Testis (tissue), 3 donors: Measurements from ENCODE around the gene NANOS2. TPM values are rescaled to one million over a fixed set of nuclear protein-coding genes. Genes with fewer than 3 reads are reported as not detected.

Source experiments
- DNase-seq: peaks from one replicate; pipeline ENCODE4 v3.0.0-alpha.2; 2019
- H3K27ac ChIP-seq, 2 donors: fragments of 200-600 bp; sonication (generic); one replicate each; pipeline ENCODE4 v1.5.1; 2019
- H3K27me3 ChIP-seq: fragments of 200-600 bp; sonication (generic); one replicate; pipeline ENCODE4 v1.5.1; 2019
- H3K36me3 ChIP-seq: fragments of 200-600 bp; sonication (generic); one replicate; pipeline ENCODE4 v1.5.1; 2017; ENCODE audit warnings: low read depth; ENCODE audit errors: missing control alignments
- H3K4me1 ChIP-seq: fragments of 200-600 bp; sonication (generic); one replicate; pipeline ENCODE4 v1.5.1; 2019
- H3K4me3 ChIP-seq, 2 donors: fragments of 200-600 bp; sonication (generic); one replicate each; pipeline ENCODE4 v1.5.1; 2017 to 2019
- H3K9me3 ChIP-seq: fragments of 200-600 bp; sonication (generic); one replicate; pipeline ENCODE4 v1.5.1; 2017
- POLR2A ChIP-seq: fragments of 450-650 bp; IDR thresholded peaks from one replicate; pipeline ENCODE4 v1.6.1; 2017; ENCODE audit warnings: antibody characterized with exemption, mild to moderate bottlenecking, moderate library complexity
- WGBS, 2 donors: methylation state at CpG; one replicate each; pipeline ENCODE4 v1.1.5; 2018; 5-methylcytosine and 5-hydroxymethylcytosine counted together
- intact Hi-C: fragments of 100-400 bp; cut with DNase I; formaldehyde crosslinking; loops from one replicate; pipeline ENCODE4 v1.15.1; 2023; ENCODE audit warnings: low total_unique reads
- polyA plus RNA-seq: library from polyadenylated mRNA; stranded (reverse); fragments of 350-450 nt; fragmentation: Illumina TruSeq; extraction: RNeasy Lipid Tissue Mini Kit (QIAGEN cat#74804); gene quantifications from one replicate; pipeline ENCODE4 v1.2.3, GENCODE V29; 2014; ENCODE audit warnings: low read depth, low replicate concordance; ENCODE audit not compliant: insufficient read depth
- total RNA-seq, 2 donors: library from RNA; depleted of rRNA; stranded (reverse); fragments of >200 nt; gene quantifications; one replicate each; pipeline ENCODE4 v1.2.3, GENCODE V29; 2016
- TF ChIP-seq, protein P1 (sequence below), 3 experiments: fragments of 450-650 bp in 2 of 3; fragments of 200-600 bp in 1 of 3; sonication (generic) in 1 of 3; IDR thresholded peaks; one replicate each; pipeline ENCODE4 v1.5.1; 2016 to 2019; ENCODE audit warnings: antibody characterized with exemption in 3 of 3, mild to moderate bottlenecking in 2 of 3, moderate library complexity in 1 of 3

NANOS2 gene
- total and polyA plus RNA-seq, 3 donors from 2014 or later, result 4.8 to 5.1 (median 4.8) TPM

DNA sequence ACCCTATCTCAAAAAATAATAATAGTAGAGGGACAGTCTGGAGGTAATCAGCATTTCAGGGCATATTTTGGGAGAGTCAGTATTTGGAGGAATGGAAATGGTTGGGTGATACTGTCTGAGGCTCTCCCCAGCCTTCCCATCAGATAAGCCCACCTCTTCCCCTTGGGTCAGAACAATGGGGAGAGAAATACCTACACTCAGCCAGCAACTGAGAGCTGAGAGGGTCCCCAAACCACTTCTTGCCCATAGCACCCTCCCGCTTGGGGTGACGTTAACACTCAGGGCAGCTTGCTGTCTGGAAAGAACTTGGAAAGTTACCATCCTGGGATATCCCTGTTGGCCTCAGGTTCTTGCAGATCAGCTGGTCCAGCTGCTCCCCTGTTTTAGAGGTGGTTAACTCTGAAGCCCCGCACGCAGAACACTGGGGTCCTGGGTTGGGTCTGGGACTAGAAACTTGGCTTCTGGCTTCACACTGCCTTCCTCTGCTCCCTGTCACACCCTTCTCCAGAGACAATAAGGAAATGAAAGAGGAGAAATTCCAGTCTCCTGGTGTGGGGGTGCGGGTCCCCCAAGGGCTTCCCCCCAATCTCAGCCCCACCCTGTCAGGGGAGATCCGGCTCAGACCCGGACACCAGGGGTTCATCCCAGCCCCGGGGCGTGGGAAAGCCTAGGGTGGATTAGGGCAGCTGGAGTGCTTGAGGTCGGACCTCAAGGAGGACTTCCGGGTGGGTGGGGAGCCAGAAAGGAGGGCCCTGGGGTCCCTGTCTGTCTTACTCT lies 48.0 kb downstream of the NANOS2 start:
- TF ChIP-seq, protein P1, sequence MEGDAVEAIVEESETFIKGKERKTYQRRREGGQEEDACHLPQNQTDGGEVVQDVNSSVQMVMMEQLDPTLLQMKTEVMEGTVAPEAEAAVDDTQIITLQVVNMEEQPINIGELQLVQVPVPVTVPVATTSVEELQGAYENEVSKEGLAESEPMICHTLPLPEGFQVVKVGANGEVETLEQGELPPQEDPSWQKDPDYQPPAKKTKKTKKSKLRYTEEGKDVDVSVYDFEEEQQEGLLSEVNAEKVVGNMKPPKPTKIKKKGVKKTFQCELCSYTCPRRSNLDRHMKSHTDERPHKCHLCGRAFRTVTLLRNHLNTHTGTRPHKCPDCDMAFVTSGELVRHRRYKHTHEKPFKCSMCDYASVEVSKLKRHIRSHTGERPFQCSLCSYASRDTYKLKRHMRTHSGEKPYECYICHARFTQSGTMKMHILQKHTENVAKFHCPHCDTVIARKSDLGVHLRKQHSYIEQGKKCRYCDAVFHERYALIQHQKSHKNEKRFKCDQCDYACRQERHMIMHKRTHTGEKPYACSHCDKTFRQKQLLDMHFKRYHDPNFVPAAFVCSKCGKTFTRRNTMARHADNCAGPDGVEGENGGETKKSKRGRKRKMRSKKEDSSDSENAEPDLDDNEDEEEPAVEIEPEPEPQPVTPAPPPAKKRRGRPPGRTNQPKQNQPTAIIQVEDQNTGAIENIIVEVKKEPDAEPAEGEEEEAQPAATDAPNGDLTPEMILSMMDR (IDR thresholded peaks at IDR 0.05), result no peak
- TF ChIP-seq POLR2A, result no peak
- no peaks in the 10 kb centered on the region for H3K9me3 ChIP-seq
- no peaks in the 10 kb centered on the region for H3K27me3 ChIP-seq
- intact Hi-C loops, result no loop called here
- DNase-seq, result no peak
- no peaks in the 10 kb centered on the region for H3K36me3 ChIP-seq
- 70 to 73% methylated on average over 9 to 11 of the region's 11 CpGs for WGBS, 2 donors
- no peak overlapping the region for H3K27ac ChIP-seq
- no peak overlapping the region for H3K4me3 ChIP-seq
- H3K4me1 ChIP-seq, result peaks cover 14% of the 10 kb centered on the region

DNA sequence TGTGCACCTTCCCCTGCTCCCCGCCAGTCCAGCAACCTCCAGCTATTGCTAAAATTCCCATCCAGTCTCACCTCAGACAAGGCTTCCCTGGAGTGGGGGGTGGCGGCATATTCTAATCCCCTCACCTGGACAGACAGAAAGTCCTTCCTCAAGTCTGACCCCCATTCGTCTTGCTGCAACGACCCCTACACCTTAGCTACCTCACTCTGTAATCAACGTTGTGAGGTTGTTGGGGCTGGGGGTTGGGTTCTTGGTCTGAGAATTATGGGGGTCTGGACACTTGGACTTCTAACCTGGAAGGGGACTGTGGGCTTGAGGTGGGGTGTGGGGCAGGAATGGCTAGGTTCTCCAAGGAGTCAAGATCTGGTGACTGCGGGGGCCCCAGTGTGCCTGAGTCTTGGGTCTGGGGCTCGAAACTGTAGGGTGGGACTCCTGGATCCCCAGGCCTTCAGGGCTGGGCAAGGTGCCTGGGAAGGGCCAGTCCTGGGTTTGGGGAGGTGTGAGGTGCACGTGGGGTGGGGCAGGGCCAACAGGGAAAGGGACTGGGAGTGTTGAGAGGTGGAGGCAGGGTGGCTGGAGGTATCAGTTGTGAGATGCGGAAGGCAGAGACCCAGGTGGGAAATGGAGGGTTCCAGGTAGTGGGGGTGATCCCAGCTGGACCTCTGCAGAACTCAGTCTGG lies 49.2 kb downstream of the NANOS2 start:
- no peaks in the 10 kb centered on the region for H3K9me3 ChIP-seq
- no peak overlapping the region for H3K27ac ChIP-seq
- TF ChIP-seq, protein P1 (IDR thresholded peaks at IDR 0.05), result no peak
- no peak for TF ChIP-seq POLR2A
- no peak for DNase-seq
- H3K4me1 ChIP-seq, result peaks cover 14% of the 10 kb centered on the region
- H3K27me3 ChIP-seq, result no peaks in the 10 kb centered on the region
- H3K36me3 ChIP-seq, result no peaks in the 10 kb centered on the region
- intact Hi-C loops, result no loop called here
- WGBS, 2 donors, result 58 to 73% methylated on average over 9 of the region's 9 CpGs
- H3K4me3 ChIP-seq, result no peak overlapping the region

DNA sequence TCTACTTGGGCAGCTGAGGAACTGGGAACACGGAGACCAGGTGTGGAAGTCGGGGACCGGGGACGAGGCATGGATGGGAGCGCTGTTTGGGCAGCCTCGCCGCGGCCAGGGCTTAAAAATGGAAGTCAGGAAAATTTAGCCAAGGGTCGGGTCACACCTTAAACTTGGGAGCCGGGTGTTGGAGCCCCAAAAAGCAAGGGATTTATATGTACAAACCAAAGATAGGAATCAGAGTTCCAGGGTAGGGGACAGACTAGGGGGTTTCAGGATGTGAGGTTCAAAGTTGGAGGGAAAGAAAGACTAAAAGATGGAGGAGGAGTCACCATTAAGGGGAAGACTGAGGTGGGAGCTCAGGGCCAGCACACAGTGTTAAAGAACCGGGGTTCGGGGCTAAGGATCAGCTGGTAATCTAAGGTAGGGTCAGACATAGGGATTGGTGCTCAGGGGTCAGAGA lies 49.9 kb downstream of the NANOS2 start:
- 12 to 30% methylated on average over 12 of the region's 12 CpGs for WGBS, 2 donors
- H3K4me3 ChIP-seq, result peak overlapping the region; percentile 85 to 86
- H3K27ac ChIP-seq, result no peak overlapping the region

DNA sequence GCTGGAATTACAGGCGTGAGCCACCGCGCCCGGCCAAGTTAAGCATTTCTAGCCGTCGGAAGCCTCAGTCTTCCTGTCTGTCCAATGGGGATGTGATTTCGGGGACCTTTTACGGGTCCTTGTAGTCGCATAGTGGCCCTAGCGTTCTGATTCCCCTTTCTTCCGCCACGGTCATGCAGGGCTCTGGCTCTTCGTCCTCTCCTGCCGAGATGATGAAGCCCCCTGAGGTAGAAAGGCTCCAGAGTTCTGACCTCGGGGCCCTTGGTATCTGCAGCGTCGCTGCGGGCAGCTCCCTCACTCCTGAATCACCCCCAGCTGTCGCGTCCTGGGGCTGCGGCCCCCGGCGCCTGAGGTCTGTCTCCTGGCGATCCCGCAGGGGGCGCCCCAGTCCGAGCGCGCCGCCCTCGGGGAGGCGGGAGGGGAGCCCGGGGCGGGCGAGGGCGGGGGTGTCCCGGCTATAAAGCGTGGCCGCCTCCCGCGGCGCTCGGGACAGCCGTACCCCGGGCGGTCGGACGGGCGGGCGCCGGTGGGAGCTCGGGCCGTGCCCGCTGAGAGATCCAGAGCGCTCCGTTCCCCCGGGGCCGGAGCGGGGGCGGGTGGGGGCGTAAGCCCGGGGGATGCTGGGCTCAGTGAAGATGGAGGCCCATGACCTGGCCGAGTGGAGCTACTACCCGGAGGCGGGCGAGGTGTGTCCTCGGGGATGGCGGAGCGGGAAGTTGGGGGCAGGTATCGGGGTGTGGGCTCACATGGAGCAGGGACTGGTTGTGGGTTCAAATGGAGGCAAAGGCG lies 50.5 kb downstream of the NANOS2 start, which contains the start of gene FOXA3:
FOXA3 (plus strand) TSS at position 487 of the 789 bp plus-strand sequence; CDS start at position 618, 131 bp downstream.
- 5 to 6% methylated on average over 19 to 47 of the region's 71 CpGs for WGBS, 2 donors
- Histone ChIP-seq H3K36me3 (no peaks in the 10 kb centered on the region), H3K27me3 (no peaks in the 10 kb centered on the region), H3K4me1 (peaks cover 14% of the 10 kb centered on the region), H3K27ac (no peak within 1 kb of the TSS), H3K9me3 (no peaks in the 10 kb centered on the region), H3K4me3 (peak within 1 kb of the TSS; percentile 85 to 86)
- TF ChIP-seq, protein P1 (IDR thresholded peaks at IDR 0.05), result peak in 2 of 3 experiments; percentile 9 to 36
- no peak for TF ChIP-seq POLR2A
- no peak for DNase-seq
- intact Hi-C loops, result no loop called here

More for the DNA sequence above, 49.9 kb downstream of the NANOS2 start:
- TF ChIP-seq, protein P1 (IDR thresholded peaks at IDR 0.05), result no peak
- TF ChIP-seq POLR2A, result no peak
- Histone ChIP-seq H3K27me3 (no peaks in the 10 kb centered on the region), H3K9me3 (no peaks in the 10 kb centered on the region), H3K4me1 (peaks cover 14% of the 10 kb centered on the region), H3K36me3 (no peaks in the 10 kb centered on the region)
- DNase-seq, result no peak
- intact Hi-C loops, result no loop called here
